Activated naive CD8-positive, alpha-beta T cell (primary cell): Measurements from ENCODE around the gene WDR36.

ENCODE experiments used
- H3K27ac Mint-ChIP-seq: one replicate; pipeline ENCODE4 v1.8.0; 2021; ENCODE audit warnings: mixed read lengths
- H3K27me3 Mint-ChIP-seq: one replicate; pipeline ENCODE4 v1.8.0; 2021; ENCODE audit warnings: mixed read lengths
- H3K36me3 Mint-ChIP-seq: one replicate; pipeline ENCODE4 v1.8.0; 2021; ENCODE audit warnings: mixed read lengths
- H3K4me1 Mint-ChIP-seq: one replicate; pipeline ENCODE4 v1.8.0; 2021; ENCODE audit warnings: low read depth, mixed read lengths
- H3K4me3 Mint-ChIP-seq: one replicate; pipeline ENCODE4 v1.8.0; 2021; ENCODE audit warnings: mild to moderate bottlenecking, mixed read lengths
- H3K9me3 Mint-ChIP-seq: one replicate; pipeline ENCODE4 v1.8.0; 2021; ENCODE audit warnings: low read depth, mixed read lengths

Gene WDR36

GRCh38 chr5:111120911-111121310, 28.8 kb downstream of the WDR36 start:
- H3K27me3 Mint-ChIP-seq = no peaks in the 10 kb centered on the region
- peaks cover 19% of the 10 kb centered on the region for H3K4me1 Mint-ChIP-seq
- H3K4me3 Mint-ChIP-seq = no peak overlapping the region
- H3K36me3 Mint-ChIP-seq = peaks cover 15% of the 10 kb centered on the region
- no peaks in the 10 kb centered on the region for H3K9me3 Mint-ChIP-seq
- H3K27ac Mint-ChIP-seq = no peak overlapping the region

- H3K27ac Mint-ChIP-seq = no peak overlapping the region
- H3K4me3 Mint-ChIP-seq = no peak overlapping the region
- H3K9me3 Mint-ChIP-seq = no peaks in the 10 kb centered on the region
- peaks cover 15% of the 10 kb centered on the region for H3K36me3 Mint-ChIP-seq
- H3K27me3 Mint-ChIP-seq = no peaks in the 10 kb centered on the region
- H3K4me1 Mint-ChIP-seq = peaks cover 16% of the 10 kb centered on the region
Observed at GRCh38 chr5:111121926-111122325, 29.8 kb downstream of the WDR36 start.

GRCh38 chr5:111122398-111122797, 30.2 kb downstream of the WDR36 start:
- Mint-ChIP-seq H3K36me3 (peaks cover 11% of the 10 kb centered on the region), H3K9me3 (no peaks in the 10 kb centered on the region), H3K27ac (peak overlapping the region; percentile 50), H3K4me1 (peaks cover 11% of the 10 kb centered on the region), H3K4me3 (no peak overlapping the region), H3K27me3 (no peaks in the 10 kb centered on the region)

- peaks cover 7% of the 10 kb centered on the region for H3K4me1 Mint-ChIP-seq
- no peaks in the 10 kb centered on the region for H3K9me3 Mint-ChIP-seq
- no peaks in the 10 kb centered on the region for H3K27me3 Mint-ChIP-seq
- peak overlapping the region; percentile 41 for H3K27ac Mint-ChIP-seq
- H3K4me3 Mint-ChIP-seq = no peak overlapping the region
- H3K36me3 Mint-ChIP-seq = peaks cover 8% of the 10 kb centered on the region
Observed at GRCh38 chr5:111124793-111125192, 32.6 kb downstream of the WDR36 start.

- Mint-ChIP-seq H3K4me3 (no peak overlapping the region), H3K4me1 (peaks cover 7% of the 10 kb centered on the region), H3K27ac (no peak overlapping the region), H3K36me3 (peaks cover 6% of the 10 kb centered on the region), H3K27me3 (no peaks in the 10 kb centered on the region), H3K9me3 (no peaks in the 10 kb centered on the region)
Observed at GRCh38 chr5:111126896-111127295, 34.7 kb downstream of the WDR36 start.

- H3K9me3 Mint-ChIP-seq = no peaks in the 10 kb centered on the region
- peaks cover 10% of the 10 kb centered on the region for H3K4me1 Mint-ChIP-seq
- H3K27ac Mint-ChIP-seq = no peak overlapping the region
- no peaks in the 10 kb centered on the region for H3K27me3 Mint-ChIP-seq
- H3K36me3 Mint-ChIP-seq = peaks cover 6% of the 10 kb centered on the region
- no peak overlapping the region for H3K4me3 Mint-ChIP-seq
Observed at GRCh38 chr5:111127453-111128195, 35.5 kb downstream of the WDR36 start.

- Mint-ChIP-seq H3K27me3 (no peaks in the 10 kb centered on the region), H3K27ac (no peak overlapping the region), H3K4me3 (no peak overlapping the region), H3K9me3 (no peaks in the 10 kb centered on the region), H3K36me3 (peaks cover 2% of the 10 kb centered on the region), H3K4me1 (peaks cover 7% of the 10 kb centered on the region)
Observed at GRCh38 chr5:111129938-111130337, 37.8 kb downstream of the WDR36 start.

DNA sequence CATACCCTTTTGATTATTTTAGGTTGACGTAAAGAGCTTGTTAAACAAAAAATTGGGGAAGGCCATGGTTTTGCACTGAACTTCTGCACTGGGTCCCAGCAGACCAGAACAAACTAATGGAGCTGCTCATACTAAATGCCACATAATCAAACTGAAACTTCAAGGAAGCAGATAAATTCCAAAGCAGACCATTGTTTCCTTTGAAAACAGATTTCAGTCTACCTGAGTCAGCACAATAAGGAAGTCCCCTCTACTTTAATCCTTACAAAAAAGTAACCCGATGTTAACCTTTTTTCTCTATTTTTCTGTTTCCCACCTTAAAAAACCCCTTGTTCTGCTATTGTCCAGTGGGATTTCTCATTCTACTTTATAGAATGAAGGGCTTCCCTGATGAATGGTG, 39.2 kb downstream of the WDR36 start:
- H3K9me3 Mint-ChIP-seq = no peaks in the 10 kb centered on the region
- peaks cover 4% of the 10 kb centered on the region for H3K27me3 Mint-ChIP-seq
- peaks cover 7% of the 10 kb centered on the region for H3K4me1 Mint-ChIP-seq
- H3K4me3 Mint-ChIP-seq = no peak overlapping the region
- H3K36me3 Mint-ChIP-seq = peaks cover 2% of the 10 kb centered on the region
- H3K27ac Mint-ChIP-seq = no peak overlapping the region

DNA sequence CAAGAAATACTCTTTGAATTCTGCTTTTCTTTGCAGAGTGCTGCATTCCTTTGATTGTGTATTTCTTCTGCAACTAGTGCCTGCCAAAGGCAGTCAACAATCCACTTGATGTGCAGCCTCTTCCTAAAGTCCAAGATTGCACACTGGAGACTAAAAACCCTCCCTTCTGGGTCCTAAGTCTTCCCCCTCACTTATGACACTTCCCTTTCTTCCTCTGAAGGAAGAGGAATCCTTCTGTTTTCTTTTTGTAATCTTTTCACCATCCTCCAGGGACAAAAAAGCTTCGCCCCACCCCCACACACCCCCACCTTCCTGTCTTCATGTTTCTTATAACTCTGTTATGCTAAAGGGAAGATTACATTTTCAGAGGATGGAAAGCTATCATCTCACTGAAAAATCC, 39.9 kb downstream of the WDR36 start:
- Mint-ChIP-seq H3K36me3 (peaks cover 2% of the 10 kb centered on the region), H3K27me3 (peaks cover 4% of the 10 kb centered on the region), H3K9me3 (no peaks in the 10 kb centered on the region), H3K4me3 (no peak overlapping the region), H3K27ac (no peak overlapping the region), H3K4me1 (peaks cover 7% of the 10 kb centered on the region)

- Mint-ChIP-seq H3K4me3 (no peak overlapping the region), H3K36me3 (peaks cover 2% of the 10 kb centered on the region), H3K9me3 (no peaks in the 10 kb centered on the region), H3K27me3 (peaks cover 4% of the 10 kb centered on the region), H3K4me1 (peaks cover 7% of the 10 kb centered on the region), H3K27ac (no peak overlapping the region)
Observed at GRCh38 chr5:111132731-111133435, 40.7 kb downstream of the WDR36 start.

GRCh38 chr5:111133436-111133751, 41.2 kb downstream of the WDR36 start:
- H3K4me3 Mint-ChIP-seq = no peak overlapping the region
- peaks cover 2% of the 10 kb centered on the region for H3K36me3 Mint-ChIP-seq
- H3K27me3 Mint-ChIP-seq = peaks cover 4% of the 10 kb centered on the region
- H3K4me1 Mint-ChIP-seq = peaks cover 7% of the 10 kb centered on the region
- H3K27ac Mint-ChIP-seq = no peak overlapping the region
- H3K9me3 Mint-ChIP-seq = no peaks in the 10 kb centered on the region

DNA sequence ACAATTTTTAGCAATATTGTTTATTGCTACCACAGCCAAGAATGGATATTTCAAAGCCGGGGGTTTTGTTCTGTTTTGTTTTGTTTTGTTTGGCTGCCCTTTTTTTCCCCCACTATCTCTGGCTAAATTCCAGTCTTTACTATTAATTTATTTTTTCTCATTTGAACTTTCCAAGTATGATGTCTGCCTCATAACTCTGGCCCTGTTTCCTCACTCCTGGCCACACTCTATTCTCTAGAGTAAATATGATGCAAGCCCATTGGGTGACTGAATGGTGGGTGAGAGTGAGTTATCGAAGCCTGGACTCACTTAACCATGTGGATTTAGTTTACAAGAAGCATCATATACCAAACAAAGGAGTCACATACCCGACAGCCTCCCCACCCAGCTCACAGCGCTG, 41.9 kb downstream of the WDR36 start:
- Mint-ChIP-seq H3K4me1 (peaks cover 7% of the 10 kb centered on the region), H3K9me3 (no peaks in the 10 kb centered on the region), H3K36me3 (no peaks in the 10 kb centered on the region), H3K4me3 (no peak overlapping the region), H3K27me3 (peaks cover 4% of the 10 kb centered on the region), H3K27ac (no peak overlapping the region)

GRCh38 chr5:111134864-111135263, 42.7 kb downstream of the WDR36 start:
- H3K4me1 Mint-ChIP-seq = peaks cover 7% of the 10 kb centered on the region
- no peaks in the 10 kb centered on the region for H3K36me3 Mint-ChIP-seq
- H3K27ac Mint-ChIP-seq = no peak overlapping the region
- no peak overlapping the region for H3K4me3 Mint-ChIP-seq
- H3K27me3 Mint-ChIP-seq = peaks cover 4% of the 10 kb centered on the region
- H3K9me3 Mint-ChIP-seq = no peaks in the 10 kb centered on the region

DNA sequence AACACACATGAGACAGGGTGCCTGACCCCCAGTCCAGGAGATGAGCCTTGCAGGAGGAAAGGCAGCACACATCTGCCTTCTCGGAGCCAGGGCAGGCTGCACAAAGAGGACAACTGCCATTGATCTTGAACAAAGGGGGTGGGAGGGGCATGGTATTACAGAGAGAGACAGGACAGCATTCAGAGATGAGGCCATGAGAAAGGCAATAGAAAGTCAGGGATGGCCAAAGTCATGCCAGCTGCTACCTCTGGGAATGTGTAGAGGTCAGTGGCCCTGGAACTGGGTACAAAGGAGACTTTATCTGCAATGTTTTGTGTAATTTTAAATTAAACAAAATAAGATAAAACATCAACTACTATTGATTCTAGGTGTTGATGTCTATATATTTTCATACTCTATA, 43.2 kb downstream of the WDR36 start:
- Mint-ChIP-seq H3K27ac (no peak overlapping the region), H3K4me3 (no peak overlapping the region), H3K27me3 (peaks cover 4% of the 10 kb centered on the region), H3K9me3 (no peaks in the 10 kb centered on the region), H3K36me3 (no peaks in the 10 kb centered on the region), H3K4me1 (peaks cover 7% of the 10 kb centered on the region)

DNA sequence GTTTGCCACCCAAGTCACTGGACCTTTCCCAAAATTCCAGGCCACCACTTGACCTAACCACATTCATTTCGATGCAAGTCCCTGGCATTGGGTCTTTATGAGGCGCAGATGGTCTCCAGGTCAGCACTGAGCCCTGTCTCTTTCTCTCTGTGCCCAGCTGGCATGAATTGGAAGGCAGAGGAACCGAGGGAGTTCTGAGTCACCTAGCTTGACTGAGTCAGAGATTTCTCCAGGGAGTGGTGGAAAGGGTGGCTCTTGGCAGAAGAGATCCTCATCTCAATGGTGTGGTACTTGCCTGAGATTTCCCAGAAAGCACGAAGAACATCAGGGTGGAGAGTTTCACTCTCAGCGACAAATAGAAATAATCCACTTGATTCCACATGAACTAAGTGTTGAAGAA, 43.8 kb downstream of the WDR36 start:
- no peaks in the 10 kb centered on the region for H3K9me3 Mint-ChIP-seq
- peaks cover 5% of the 10 kb centered on the region for H3K4me1 Mint-ChIP-seq
- peaks cover 4% of the 10 kb centered on the region for H3K27me3 Mint-ChIP-seq
- H3K36me3 Mint-ChIP-seq = no peaks in the 10 kb centered on the region
- no peak overlapping the region for H3K27ac Mint-ChIP-seq
- no peak overlapping the region for H3K4me3 Mint-ChIP-seq

DNA sequence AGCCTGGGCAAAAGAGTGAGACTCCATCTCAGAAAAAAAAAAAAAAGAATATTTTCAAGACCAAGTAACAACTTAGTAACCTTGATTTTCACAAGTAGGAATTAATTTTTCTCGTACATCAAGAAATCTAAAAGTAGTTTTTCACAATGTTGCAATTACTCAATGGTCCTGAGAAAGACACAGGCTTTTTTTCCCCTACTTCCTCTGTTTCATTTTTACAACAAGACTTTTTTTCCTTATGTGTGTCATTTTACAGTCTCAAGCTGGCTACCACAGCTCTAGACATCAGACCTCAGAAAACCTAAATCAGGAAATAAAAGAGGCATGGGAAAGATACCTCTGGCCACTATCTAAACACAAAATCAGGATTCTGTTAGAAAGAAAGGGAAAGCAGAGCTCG, 45.9 kb downstream of the WDR36 start:
- H3K27ac Mint-ChIP-seq = no peak overlapping the region
- H3K36me3 Mint-ChIP-seq = no peaks in the 10 kb centered on the region
- no peak overlapping the region for H3K4me3 Mint-ChIP-seq
- peaks cover 4% of the 10 kb centered on the region for H3K27me3 Mint-ChIP-seq
- H3K9me3 Mint-ChIP-seq = no peaks in the 10 kb centered on the region
- H3K4me1 Mint-ChIP-seq = no peaks in the 10 kb centered on the region
